IMR-90 (cell line): ENCODE results near the gene RHBDF2. TPM values are rescaled to one million over a fixed set of nuclear protein-coding genes. Genes with fewer than 3 reads are reported as not detected.

Source experiments
- ATAC-seq: fragments of 200-7000 bp; cut with Tn5 transposase; 2 replicates; pipeline ENCODE4 v1.9.1; 2020; ENCODE audit warnings: low read depth, mild to moderate bottlenecking, moderate library complexity
- BruUV-seq: library from RNA; stranded (reverse); fragments of 400-500 nt; replicated peaks from 2 replicates; lab custom pipeline; 2021; lab: Mats Ljungman, UMichigan
- CTCF ChIA-PET: fragments of 300-600 bp; formaldehyde crosslinking; extraction: SDS; loops from one replicate; lab custom pipeline; 2021; ENCODE audit warnings: antibody characterized with exemption; lab: Yijun Ruan, JAX
- POLR2A ChIA-PET: fragments of 300-600 bp; sonication (Branson Sonifier 250); formaldehyde crosslinking; loops from one replicate; lab custom pipeline; 2022; ENCODE audit warnings: antibody characterized with exemption; ENCODE audit not compliant: unreplicated experiment; lab: Charles Lee
- DNase-seq: peaks from one replicate; pipeline ENCODE4 v3.0.0; 2013
- H2AFZ ChIP-seq: replicated peaks from 2 replicates; pipeline ENCODE3; 2013; ENCODE audit warnings: low read length, mild to moderate bottlenecking; ENCODE audit not compliant: poor library complexity
- H2AK5ac ChIP-seq: 2 replicates; pipeline ENCODE4 v1.6.1; 2013; ENCODE audit warnings: low read depth, low read length, inconsistent platforms
- H2AK9ac ChIP-seq: replicated peaks from 2 replicates; pipeline ENCODE3; 2013; ENCODE audit warnings: mild to moderate bottlenecking, low read depth, low read length, moderate library complexity; ENCODE audit not compliant: poor library complexity
- H2BK120ac ChIP-seq: 2 replicates; pipeline ENCODE4 v1.6.1; 2013; ENCODE audit warnings: low read depth, low read length, inconsistent platforms
- H2BK15ac ChIP-seq: 3 replicates; pipeline ENCODE4 v1.6.1; 2013; ENCODE audit warnings: low read depth, low read length, inconsistent platforms
- H2BK20ac ChIP-seq: 2 replicates; pipeline ENCODE4 v1.6.1; 2013; ENCODE audit warnings: low read depth, mild to moderate bottlenecking, inconsistent platforms, low read length, moderate library complexity
- H2BK5ac ChIP-seq: 2 replicates; pipeline ENCODE4 v1.6.1; 2013; ENCODE audit warnings: mild to moderate bottlenecking, low read depth, low read length, inconsistent platforms; ENCODE audit not compliant: poor library complexity, severe bottlenecking
- H3K14ac ChIP-seq: replicated peaks from 2 replicates; pipeline ENCODE4 v1.6.1; 2013; ENCODE audit warnings: low read depth, low read length, inconsistent platforms
- H3K18ac ChIP-seq: 2 replicates; pipeline ENCODE4 v1.6.1; 2013; ENCODE audit warnings: low read depth, low read length, control low read depth
- H3K23ac ChIP-seq: 2 replicates; pipeline ENCODE4 v1.6.1; 2013; ENCODE audit warnings: low read depth, low read length, inconsistent platforms
- H3K27ac ChIP-seq: 2 replicates; pipeline ENCODE4 v1.5.1; 2013; ENCODE audit warnings: mild to moderate bottlenecking, control low read depth, low read length; ENCODE audit not compliant: insufficient read depth
- H3K27me3 ChIP-seq: 2 replicates; pipeline ENCODE4 v1.6.1; 2013; ENCODE audit warnings: low read length; ENCODE audit not compliant: control insufficient read depth, insufficient read depth
- H3K36me3 ChIP-seq: 2 replicates; pipeline ENCODE4 v1.6.1; 2013; ENCODE audit warnings: low read length, mixed read lengths; ENCODE audit not compliant: control insufficient read depth, insufficient read depth
- H3K4ac ChIP-seq: 2 replicates; pipeline ENCODE4 v1.6.1; 2013; ENCODE audit warnings: low read depth, low read length, inconsistent platforms
- H3K4me1 ChIP-seq: 2 replicates; pipeline ENCODE4 v1.6.1; 2013; ENCODE audit warnings: low read length, mixed read lengths; ENCODE audit not compliant: control insufficient read depth, insufficient read depth
- H3K4me2 ChIP-seq: 2 replicates; pipeline ENCODE4 v1.6.1; 2013; ENCODE audit warnings: low read depth, mild to moderate bottlenecking, control low read depth, low read length, moderate library complexity
- H3K4me3 ChIP-seq: 2 replicates; pipeline ENCODE4 v1.5.1; 2013; ENCODE audit warnings: low read depth, mild to moderate bottlenecking, control low read depth, low read length, moderate library complexity; ENCODE audit not compliant: insufficient read depth
- H3K56ac ChIP-seq: 2 replicates; pipeline ENCODE4 v1.6.1; 2013; ENCODE audit warnings: low read length, inconsistent platforms; ENCODE audit not compliant: insufficient read depth; ENCODE audit errors: extremely low read depth
- H3K79me1 ChIP-seq, 2 experiments: 2 replicates each; pipeline ENCODE4 v1.6.1; 2013; ENCODE audit warnings: low read length in 2 of 2, inconsistent platforms in 1 of 2, low read depth in 1 of 2
- H3K9ac ChIP-seq: 2 replicates; pipeline ENCODE4 v1.6.1; 2013; ENCODE audit warnings: low read depth, low read length, control low read depth
- H3K9me1 ChIP-seq: 2 replicates; pipeline ENCODE4 v1.6.1; 2013; ENCODE audit warnings: low read length, inconsistent platforms; ENCODE audit not compliant: insufficient read depth
- H3K9me3 ChIP-seq: 2 replicates; pipeline ENCODE4 v1.6.1; 2013; ENCODE audit warnings: low read length; ENCODE audit not compliant: control insufficient read depth, insufficient read depth
- H4K20me1 ChIP-seq: 2 replicates; pipeline ENCODE4 v1.6.1; 2013; ENCODE audit warnings: low read length, inconsistent platforms; ENCODE audit not compliant: insufficient read depth
- H4K5ac ChIP-seq: 2 replicates; pipeline ENCODE4 v1.6.1; 2013; ENCODE audit warnings: mild to moderate bottlenecking, low read depth, low read length, control low read depth
- H4K8ac ChIP-seq, 2 experiments: 2 replicates each; pipeline ENCODE4 v1.6.1; 2013; ENCODE audit warnings: low read depth in 2 of 2, low read length in 2 of 2, control low read depth in 1 of 2, inconsistent platforms in 1 of 2
- H4K91ac ChIP-seq: 2 replicates; pipeline ENCODE4 v1.6.1; 2013; ENCODE audit warnings: low read depth, low read length, inconsistent platforms; ENCODE audit not compliant: insufficient read depth
- CTCF ChIP-seq: conservative IDR thresholded peaks from 2 replicates; pipeline ENCODE4 v1.5.1; 2012; ENCODE audit warnings: mild to moderate bottlenecking, low read depth, low read length, improper control_type of control experiment
- MAFK ChIP-seq: IDR thresholded peaks from 2 replicates; pipeline ENCODE4 v1.6.1; 2012; ENCODE audit warnings: low read depth, low read length, improper control_type of control experiment
- MXI1 ChIP-seq: IDR thresholded peaks from 2 replicates; pipeline ENCODE4 v1.6.1; 2012; ENCODE audit warnings: low read depth, mild to moderate bottlenecking, low read length, moderate library complexity, borderline replicate concordance
- NFE2L2 ChIP-seq: fragments of 150-350 bp; IDR thresholded peaks from 2 replicates; pipeline ENCODE4 v1.6.1; 2016; ENCODE audit warnings: low read depth, mild to moderate bottlenecking, low read length
- RAD21 ChIP-seq: IDR thresholded peaks from 2 replicates; pipeline ENCODE4 v1.6.1; 2012; ENCODE audit warnings: low read length, improper control_type of control experiment
- SMC3 ChIP-seq: fragments of 150-350 bp; IDR thresholded peaks from 2 replicates; pipeline ENCODE4 v1.6.1; 2016; ENCODE audit warnings: low read depth, mild to moderate bottlenecking, antibody characterized with exemption, low read length, moderate library complexity
- WGBS, 2 experiments: methylation state at CpG; one replicate each; pipeline versions ENCODE4 v1.1.5 to v1.1.7; 2013; ENCODE audit warnings: missing lambda C conversion rate in 2 of 2; ENCODE audit not compliant: insufficient read length in 1 of 2; ENCODE audit errors: extremely low coverage in 2 of 2; 5-methylcytosine and 5-hydroxymethylcytosine counted together
- dilution Hi-C: fragments of 300-500 bp; cut with HindIII; formaldehyde crosslinking; loops from one replicate; pipeline ENCODE4 v1.14.3; 2018; ENCODE audit warnings: low sequenced_read_pairs; ENCODE audit not compliant: unreplicated experiment
- in situ Hi-C: fragments of 300-500 bp; cut with MboI; formaldehyde crosslinking; loops from 3 replicates; pipeline ENCODE4 v1.14.3; 2019; ENCODE audit warnings: low sequenced_read_pairs, inconsistent platforms, mixed read lengths
- intact Hi-C: fragments of 100-400 bp; cut with micrococcal nuclease; formaldehyde crosslinking; loops from 2 replicates; pipeline ENCODE4 v1.10.0; 2022
- polyA plus RNA-seq, 3 experiments: library from polyadenylated mRNA; depleted of rRNA; stranded (reverse); fragments of >200 nt; gene quantifications; 2 replicates each; pipeline ENCODE4 v1.2.3, GENCODE V29; 2012; ENCODE audit warnings: low replicate concordance in 1 of 3
- total RNA-seq: library from RNA; depleted of rRNA; stranded (reverse); fragments of >200 nt; gene quantifications from 2 replicates; pipeline ENCODE4 v1.2.3, GENCODE V29; 2012
- TF ChIP-seq, protein P1 (sequence below): fragments of 150-350 bp; IDR thresholded peaks from 2 replicates; pipeline ENCODE4 v1.6.1; 2017; ENCODE audit warnings: mild to moderate bottlenecking, antibody characterized with exemption, low read length, low read depth

RHBDF2 gene
- total and polyA plus RNA-seq, 2 of the 4 experiments (the other 2 are of a cell fraction), result 1.3 to 8.3 TPM

- in situ Hi-C loops, result loop anchor here (5.0 kb wide), 1 partner anchor 40 kb away; no protein-coding TSS in a partner anchor
- intact Hi-C loops, result no loop called here
- H2AK9ac ChIP-seq, result peak within 1 kb of the TSS; percentile 19
- H2AK5ac ChIP-seq, result no peak within 1 kb of the TSS
- H3K9me3 ChIP-seq, result no peaks in the 10 kb centered on the region
- BruUV-seq, result no TSS peak
- no peak within 1 kb of the TSS for H3K4me2 ChIP-seq
- 0 out of 2 replicates have a peak, but pooled peaks cover 5% of the 10 kb centered on the region for H3K27me3 ChIP-seq
- H3K4ac ChIP-seq, result no peak within 1 kb of the TSS
- H3K36me3 ChIP-seq, result no peaks in the 10 kb centered on the region; the same call in 1 of the 2 replicates
- dilution Hi-C loops, result no loop called here
- no peak within 1 kb of the TSS for H4K8ac ChIP-seq
- H3K14ac ChIP-seq, result no peak within 1 kb of the TSS; the same call in 1 of the 2 replicates
- CTCF ChIA-PET, result no interaction called here
- no peak within 1 kb of the TSS for H2BK15ac ChIP-seq
- no peak within 1 kb of the TSS for H3K27ac ChIP-seq
- DNase-seq (no peak), ATAC-seq (no peak)
- H4K5ac ChIP-seq, result no peak within 1 kb of the TSS
- H2BK20ac ChIP-seq, result no peak within 1 kb of the TSS
- no peak within 1 kb of the TSS for H2BK5ac ChIP-seq
- H3K4me1 ChIP-seq, result peaks cover 3% of the 10 kb centered on the region; the same call in 1 of the 2 replicates
- no peak for TF ChIP-seq NFE2L2
- TF ChIP-seq MXI1, result no peak
- TF ChIP-seq CTCF, result no peak
- TF ChIP-seq SMC3, result no peak
- TF ChIP-seq MAFK, result no peak
- TF ChIP-seq, protein P1, sequence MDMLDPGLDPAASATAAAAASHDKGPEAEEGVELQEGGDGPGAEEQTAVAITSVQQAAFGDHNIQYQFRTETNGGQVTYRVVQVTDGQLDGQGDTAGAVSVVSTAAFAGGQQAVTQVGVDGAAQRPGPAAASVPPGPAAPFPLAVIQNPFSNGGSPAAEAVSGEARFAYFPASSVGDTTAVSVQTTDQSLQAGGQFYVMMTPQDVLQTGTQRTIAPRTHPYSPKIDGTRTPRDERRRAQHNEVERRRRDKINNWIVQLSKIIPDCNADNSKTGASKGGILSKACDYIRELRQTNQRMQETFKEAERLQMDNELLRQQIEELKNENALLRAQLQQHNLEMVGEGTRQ, result no peak
- TF ChIP-seq RAD21, result no peak
- no peak within 1 kb of the TSS for H4K91ac ChIP-seq
- H3K4me3 ChIP-seq, result no peak within 1 kb of the TSS
- no peaks in the 10 kb centered on the region for H3K9me1 ChIP-seq
- H3K18ac ChIP-seq, result no peak within 1 kb of the TSS
- 80% methylated on average over 3 of the region's 11 CpGs; no CpG with 5 or more reads in 1 of the 2 experiments for WGBS, 2 experiments
- H3K79me1 ChIP-seq, result no peaks in the 10 kb centered on the region
- no peak within 1 kb of the TSS for H3K56ac ChIP-seq
- H3K23ac ChIP-seq, result no peak within 1 kb of the TSS
- H2AFZ ChIP-seq, result peak within 1 kb of the TSS; percentile 9
- no peaks in the 10 kb centered on the region for H4K20me1 ChIP-seq
- POLR2A ChIA-PET, result no interaction called here
- H2BK120ac ChIP-seq, result no peak within 1 kb of the TSS
- H3K9ac ChIP-seq, result no peak within 1 kb of the TSS
Observed at GRCh38 chr17:76467366-76467765, 33.9 kb downstream of the RHBDF2 start, which contains the start of gene AANAT. Gene AANAT, plus strand, starts transcription at chr17:76467603. Its CDS starts 1,144 bp downstream, at chr17:76468747.
